H1 (cell line): Measurements from ENCODE around the gene TNS4. TPM values are rescaled to one million over a fixed set of nuclear protein-coding genes. Genes with fewer than 3 reads are reported as not detected.

Source experiments
- CTCF ChIA-PET: fragments of 300-600 bp; sonication (Branson Sonifier 250); formaldehyde crosslinking; loops from one replicate; lab custom pipeline; 2021; ENCODE audit not compliant: partially characterized antibody; lab: Charles Lee
- POLR2A ChIA-PET: fragments of 300-600 bp; sonication (Branson Sonifier 250); formaldehyde crosslinking; loops from one replicate; lab custom pipeline; 2021; ENCODE audit warnings: inconsistent platforms; ENCODE audit not compliant: partially characterized antibody; lab: Charles Lee
- DNase-seq, 2 experiments: peaks; one replicate each; pipeline versions ENCODE4 v3.0.0 to v3.0.0-alpha.2; 2010 to 2022; ENCODE audit warnings: low spot score in 2 of 2, low read depth in 1 of 2, mixed read lengths in 1 of 2
- FAIRE-seq: peaks from 2 replicates; lab custom pipeline; 2011; peaks lifted over from hg19 to GRCh38; lab: Jason Lieb, UNC
- H2AFZ ChIP-seq: 2 replicates; pipeline ENCODE4 v1.8.1; 2012; ENCODE audit warnings: low read length, inconsistent platforms
- H2AK5ac ChIP-seq: 2 replicates; pipeline ENCODE4 v1.6.1; 2013; ENCODE audit warnings: low read depth, low read length
- H2BK120ac ChIP-seq: replicated peaks from 2 replicates; pipeline ENCODE3; 2013; ENCODE audit warnings: low read depth, low read length, inconsistent platforms
- H2BK12ac ChIP-seq: 2 replicates; pipeline ENCODE4 v1.6.1; 2013; ENCODE audit warnings: low read depth, low read length
- H2BK15ac ChIP-seq: 2 replicates; pipeline ENCODE4 v1.6.1; 2013; ENCODE audit warnings: low read length
- H2BK20ac ChIP-seq: 2 replicates; pipeline ENCODE4 v1.6.1; 2013; ENCODE audit warnings: low read length
- H2BK5ac ChIP-seq: 2 replicates; pipeline ENCODE4 v1.6.1; 2013; ENCODE audit warnings: low read depth, low read length
- H3K14ac ChIP-seq: 2 replicates; pipeline ENCODE4 v1.6.1; 2013; ENCODE audit warnings: inconsistent platforms; ENCODE audit not compliant: insufficient read length
- H3K18ac ChIP-seq: 2 replicates; pipeline ENCODE4 v1.6.1; 2013; ENCODE audit warnings: low read length; ENCODE audit errors: extremely low read depth
- H3K23ac ChIP-seq: 2 replicates; pipeline ENCODE4 v1.6.1; 2013; ENCODE audit warnings: inconsistent platforms; ENCODE audit not compliant: insufficient read length
- H3K23me2 ChIP-seq: 2 replicates; pipeline ENCODE4 v1.6.1; 2013; ENCODE audit warnings: low read depth, low read length
- H3K27ac ChIP-seq: 2 replicates; pipeline ENCODE4 v1.6.1; 2011; ENCODE audit warnings: low read depth, low read length, inconsistent platforms
- H3K27me3 ChIP-seq, 4 experiments: replicated peaks in 1 of 4; 1 replicate in 1 of 4; 2 replicates in 3 of 4; pipeline versions ENCODE4 v1.6.1 to v1.8.1; 2011 to 2013; ENCODE audit warnings: low read length in 3 of 4, mild to moderate bottlenecking in 3 of 4, inconsistent platforms in 2 of 4, mixed read lengths in 2 of 4, moderate library complexity in 1 of 4; ENCODE audit not compliant: control insufficient read depth in 3 of 4, insufficient read depth in 3 of 4; ENCODE audit errors: extremely low read depth in 1 of 4
- H3K36me3 ChIP-seq, 4 experiments: 2 replicates each; pipeline versions ENCODE4 v1.6.1 to v1.8.1; 2011 to 2013; ENCODE audit warnings: mild to moderate bottlenecking in 4 of 4, low read length in 3 of 4, moderate library complexity in 2 of 4, control low read depth in 1 of 4, inconsistent platforms in 1 of 4; ENCODE audit not compliant: insufficient read depth in 4 of 4, control insufficient read depth in 2 of 4
- H3K4ac ChIP-seq: replicated peaks from 2 replicates; pipeline ENCODE3; 2013; ENCODE audit warnings: low read length, low read depth, mixed read lengths, inconsistent platforms; ENCODE audit not compliant: insufficient read length
- H3K4me1 ChIP-seq, 4 experiments: replicated peaks in 1 of 4; 1 replicate in 1 of 4; 2 replicates in 3 of 4; pipeline versions ENCODE4 v1.6.1 to v1.8.1; 2011 to 2013; ENCODE audit warnings: low read length in 3 of 4, inconsistent platforms in 2 of 4, mixed read lengths in 1 of 4; ENCODE audit not compliant: insufficient read depth in 4 of 4, control insufficient read depth in 3 of 4
- H3K4me2 ChIP-seq, 2 experiments: 2 replicates each; pipeline versions ENCODE4 v1.6.1 to v1.8.1; 2011 to 2013; ENCODE audit warnings: low read depth in 2 of 2, low read length in 2 of 2, control low read depth in 1 of 2, inconsistent platforms in 1 of 2, mild to moderate bottlenecking in 1 of 2; ENCODE audit not compliant: insufficient read depth in 1 of 2
- H3K4me3 ChIP-seq, 4 experiments: fragments of 200-600, 300-600 bp in 1 of 4; sonication (generic), shearing (Covaris generic), sonication (Bioruptor Twin) in 1 of 4; 2 replicates each; pipeline versions ENCODE4 v1.5.1 to v1.8.1; 2011 to 2016; ENCODE audit warnings: low read length in 4 of 4, low read depth in 3 of 4, control low read depth in 2 of 4, inconsistent platforms in 2 of 4, mild to moderate bottlenecking in 2 of 4, mixed read lengths in 1 of 4, moderate library complexity in 1 of 4; ENCODE audit not compliant: insufficient read depth in 2 of 4; ENCODE audit errors: extremely low read depth in 1 of 4
- H3K56ac ChIP-seq: replicated peaks from 2 replicates; pipeline ENCODE3; 2013; ENCODE audit warnings: low read depth, mild to moderate bottlenecking, mixed read lengths, low read length, inconsistent platforms; ENCODE audit not compliant: insufficient read length
- H3K79me1 ChIP-seq: 2 replicates; pipeline ENCODE4 v1.6.1; 2013; ENCODE audit warnings: low read depth, low read length, control low read depth
- H3K79me2 ChIP-seq, 2 experiments: 2 replicates each; pipeline versions ENCODE4 v1.6.1 to v1.8.1; 2012 to 2013; ENCODE audit warnings: low read length in 2 of 2, mild to moderate bottlenecking in 2 of 2, inconsistent platforms in 1 of 2; ENCODE audit not compliant: insufficient read depth in 2 of 2, control insufficient read depth in 1 of 2
- H3K9ac ChIP-seq, 4 experiments: replicated peaks in 1 of 4; 1 replicate in 1 of 4; 2 replicates in 3 of 4; pipeline versions ENCODE4 v1.6.1 to v1.8.1; 2011 to 2013; ENCODE audit warnings: low read depth in 3 of 4, low read length in 3 of 4, control low read depth in 2 of 4, mild to moderate bottlenecking in 2 of 4, moderate library complexity in 2 of 4, inconsistent platforms in 1 of 4; ENCODE audit errors: extremely low read depth in 1 of 4
- H3K9me3 ChIP-seq, 2 experiments: 2 replicates each; pipeline versions ENCODE4 v1.6.1 to v1.8.1; 2012 to 2013; ENCODE audit warnings: mild to moderate bottlenecking in 2 of 2, moderate library complexity in 2 of 2, control low read depth in 1 of 2, inconsistent platforms in 1 of 2, low read depth in 1 of 2, low read length in 1 of 2, mixed read lengths in 1 of 2; ENCODE audit not compliant: insufficient read depth in 2 of 2
- H4K20me1 ChIP-seq, 2 experiments: replicated peaks in 1 of 2; 2 replicates each; pipeline versions ENCODE3 to v1.8.1; 2011 to 2013; ENCODE audit warnings: inconsistent platforms in 2 of 2, low read length in 2 of 2, mild to moderate bottlenecking in 1 of 2; ENCODE audit not compliant: insufficient read depth in 2 of 2, control insufficient read depth in 1 of 2
- H4K5ac ChIP-seq: 2 replicates; pipeline ENCODE4 v1.6.1; 2013; ENCODE audit warnings: low read length, low read depth, mixed read lengths, inconsistent platforms; ENCODE audit not compliant: insufficient read length
- H4K8ac ChIP-seq: 2 replicates; pipeline ENCODE4 v1.8.0; 2013; ENCODE audit warnings: mild to moderate bottlenecking, moderate library complexity, low read length, inconsistent platforms; ENCODE audit not compliant: insufficient read depth; ENCODE audit errors: extremely low read depth
- H4K91ac ChIP-seq: replicated peaks from 2 replicates; pipeline ENCODE3; 2013; ENCODE audit warnings: low read length, mixed read lengths, inconsistent platforms; ENCODE audit not compliant: insufficient read length
- ASH2L ChIP-seq: fragments of 200-600, 300-600 bp; sonication (generic); IDR thresholded peaks from one replicate; pipeline ENCODE4 v1.7.1; 2017; ENCODE audit warnings: low read length
- BRCA1 ChIP-seq: IDR thresholded peaks from 2 replicates; pipeline ENCODE4 v1.6.1; 2012; ENCODE audit warnings: low read depth, low read length, improper control_type of control experiment
- CEBPB ChIP-seq: IDR thresholded peaks from 2 replicates; pipeline ENCODE4 v1.6.1; 2012; ENCODE audit warnings: low read depth, low read length
- CHD2 ChIP-seq: IDR thresholded peaks from 2 replicates; pipeline ENCODE4 v1.6.1; 2012; ENCODE audit warnings: low read length, improper control_type of control experiment
- EP300 ChIP-seq, 2 experiments: IDR thresholded peaks; 1 replicate in 1 of 2; 2 replicates in 1 of 2; pipeline ENCODE4 v1.6.1; 2011 to 2012; ENCODE audit warnings: low read depth in 2 of 2, low read length in 2 of 2, mild to moderate bottlenecking in 2 of 2, borderline replicate concordance in 1 of 2, inconsistent platforms in 1 of 2, moderate library complexity in 1 of 2
- HDAC2 ChIP-seq, 2 experiments: fragments of 300-600 bp in 1 of 2; sonication (generic) in 1 of 2; IDR thresholded peaks; 2 replicates each; pipeline ENCODE4 v1.6.1; 2011 to 2012; ENCODE audit warnings: low read depth in 2 of 2, low read length in 2 of 2, mild to moderate bottlenecking in 2 of 2, moderate library complexity in 2 of 2, borderline replicate concordance in 1 of 2, inconsistent platforms in 1 of 2
- NRF1 ChIP-seq: IDR thresholded peaks from 2 replicates; pipeline ENCODE4 v1.6.1; 2011; ENCODE audit warnings: mild to moderate bottlenecking, low read depth, low read length, improper control_type of control experiment
- SP2 ChIP-seq: IDR thresholded peaks from 2 replicates; pipeline ENCODE4 v1.6.1; 2012; ENCODE audit warnings: mild to moderate bottlenecking, low read length, inconsistent platforms
- SP4 ChIP-seq: IDR thresholded peaks from 2 replicates; pipeline ENCODE4 v1.6.1; 2012; ENCODE audit warnings: low read length, inconsistent platforms
- TAF1 ChIP-seq: IDR thresholded peaks from 2 replicates; pipeline ENCODE4 v1.6.1; 2011; ENCODE audit warnings: mild to moderate bottlenecking, low read depth, low read length
- YY1 ChIP-seq: IDR thresholded peaks from 2 replicates; pipeline ENCODE4 v1.6.1; 2011; ENCODE audit warnings: low read depth, mild to moderate bottlenecking, low read length
- WGBS, 2 experiments: shearing (Covaris generic) in 1 of 2; methylation state at CpG; one replicate each; pipeline versions ENCODE4 v1.1.6 to v1.1.7; 2013 to 2015; ENCODE audit warnings: low lambda C conversion rate in 2 of 2, mixed read lengths in 2 of 2, inconsistent platforms in 1 of 2, low coverage in 1 of 2, missing lambda C conversion rate in 1 of 2; ENCODE audit not compliant: insufficient replicate concordance in 2 of 2, insufficient coverage in 1 of 2, insufficient read length in 1 of 2; ENCODE audit errors: extremely low coverage in 1 of 2, missing lambda C conversion rate in 1 of 2; 5-methylcytosine and 5-hydroxymethylcytosine counted together
- polyA plus RNA-seq, 7 experiments: library from polyadenylated mRNA; depleted of rRNA in 3 of 7; stranded (reverse) in 5 of 7; unstranded in 2 of 7; fragments of >200 nt in 5 of 7; fragments of 200-250 nt in 2 of 7; gene quantifications; 1 replicate in 5 of 7; 2 replicates in 1 of 7; 4 replicates in 1 of 7; pipeline versions ENCODE4 v1.2.1 to v1.2.3, GENCODE V29; 2011 to 2013; ENCODE audit warnings: missing spikeins in 2 of 7, mixed read lengths in 2 of 7
- total RNA-seq: library from RNA; stranded (reverse); fragmentation: NEBNext Ultra II Directional; extraction: Animal tissue kit (Norgen Biotek cat#: 25700); gene quantifications from 2 replicates; pipeline ENCODE4 v1.2.1, GENCODE V29; 2021

The TNS4 gene
- total and polyA plus RNA-seq, 2 of the 8 experiments (the other 6 are each of a cell fraction or from before 2014, with no cell fraction given), result 0.20 to 0.21 TPM

DNA sequence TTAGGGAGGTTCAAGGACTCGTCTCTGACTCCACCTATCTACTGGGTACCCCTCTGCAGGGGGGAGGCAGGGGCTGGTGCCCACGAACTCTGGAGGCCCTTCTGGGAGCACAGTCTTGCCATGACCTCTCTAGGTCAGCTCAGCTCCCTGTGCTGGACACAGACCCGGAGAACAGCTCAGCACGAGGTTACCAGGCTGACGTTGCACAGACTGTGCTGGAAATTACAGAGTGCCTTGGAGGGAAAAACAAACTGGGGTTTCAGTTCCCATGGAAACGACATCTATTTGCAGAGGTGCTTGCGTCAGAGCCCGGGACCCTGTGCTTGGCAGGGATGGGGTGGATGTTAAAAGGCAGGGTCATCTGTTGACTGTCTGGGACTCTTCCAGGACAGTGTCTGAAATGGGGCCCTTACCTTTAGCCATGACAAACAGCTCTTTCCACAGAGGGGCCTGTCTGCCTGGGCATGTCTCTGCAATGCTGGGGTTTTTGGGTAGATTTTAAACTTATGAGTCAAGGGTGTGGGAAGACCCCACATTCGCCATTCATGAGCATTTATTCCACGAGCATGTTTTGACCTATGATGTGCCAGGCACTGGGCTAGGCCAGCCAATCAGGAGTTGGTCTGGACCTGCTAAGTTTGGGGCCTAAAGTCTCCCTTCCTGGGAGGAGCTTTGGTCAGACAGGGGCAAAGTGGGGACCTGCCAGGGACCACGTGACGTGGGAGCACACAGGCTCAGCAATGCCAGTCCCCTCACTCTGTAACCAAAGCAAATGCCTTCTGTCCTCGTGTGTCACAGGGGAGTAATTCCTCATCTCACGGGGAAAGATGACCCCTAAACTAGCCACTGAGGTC is 41.4 kb upstream of the TNS4 start:
- Histone ChIP-seq H4K8ac (no peak overlapping the region), H3K9ac (no peak overlapping the region), H3K27ac (no peak overlapping the region), H3K14ac (no peak overlapping the region), H3K79me1 (no peaks in the 10 kb centered on the region), H4K5ac (no peak overlapping the region), H3K9me3 (no peaks in the 10 kb centered on the region), H3K79me2 (no peaks in the 10 kb centered on the region), H4K91ac (peak overlapping the region; percentile 22), H2BK5ac (no peak overlapping the region), H3K23me2 (no peaks in the 10 kb centered on the region; the same call in 1 of the 2 replicates), H3K4ac (no peak overlapping the region), H3K4me3 (no peak overlapping the region), H2BK20ac (no peak overlapping the region), H2AFZ (no peak overlapping the region), H2BK120ac (no peak overlapping the region), H3K23ac (no peak overlapping the region), H2BK15ac (no peak overlapping the region), H3K27me3 (no peaks in the 10 kb centered on the region; a peak in 1 of 7 replicates), H3K18ac (no peak overlapping the region), H3K4me2 (no peak overlapping the region), H2AK5ac (no peak overlapping the region), H2BK12ac (no peak overlapping the region), H3K56ac (no peak overlapping the region), H3K36me3 (no peaks in the 10 kb centered on the region), H4K20me1 (peaks cover 0 to 1% of the 10 kb centered on the region in 2 experiments), H3K4me1 (peaks cover 2 to 14% (median 6%) of the 10 kb centered on the region in 4 experiments; a peak in 6 of 7 replicates)
- TF ChIP-seq ASH2L (no peak), CEBPB (no peak), EP300 (IDR thresholded peaks at IDR 0.05; ENCODE audit: borderline replicate concordance in 1 of 2, low read depth in 2 of 2, low read length in 2 of 2) (no peak), YY1 (no peak), CHD2 (no peak), TAF1 (no peak), SP2 (no peak), HDAC2 (IDR thresholded peaks at IDR 0.05; ENCODE audit: borderline replicate concordance in 1 of 2, low read depth in 2 of 2, low read length in 2 of 2) (no peak), NRF1 (no peak), SP4 (no peak), BRCA1 (no peak)
- CTCF ChIA-PET, result interaction anchor here (1.0 to 5.0 kb wide), 7 partner anchors 8 to 127 kb away, joined by 3 to 32 read pairs (median 4); no protein-coding TSS in a partner anchor
- FAIRE-seq, result no peak
- no peak for DNase-seq
- POLR2A ChIA-PET, result interaction anchor here (1.0 to 1.8 kb wide), 3 partner anchors 87 to 1147 kb away, joined by 3 to 6 read pairs (median 4); no protein-coding TSS in a partner anchor
- 84% methylated on average over 14 of the region's 14 CpGs; no CpG with 5 or more reads in 1 of the 2 experiments for WGBS, 2 experiments
